Liver (tissue), 3 donors: ENCODE measurements around the gene RETREG1.

Experiments used
- ATF3 ChIP-seq: IDR thresholded peaks from 2 replicates; pipeline ENCODE4 v1.6.1; 2016; ENCODE audit warnings: antibody characterized with exemption
- CTCF ChIP-seq: fragments of 150-350 bp; IDR thresholded peaks from 2 replicates; pipeline ENCODE4 v1.5.1; 2017; ENCODE audit warnings: improper control_type of control experiment, low read depth, low read length; ENCODE audit not compliant: missing input control
- EGR1 ChIP-seq, 2 donors: IDR thresholded peaks; 2 replicates each; pipeline ENCODE4 v1.6.1; 2016 to 2018; ENCODE audit warnings: antibody characterized with exemption in 2 of 2, low read depth in 2 of 2
- FOXA1 ChIP-seq: IDR thresholded peaks from 2 replicates; pipeline ENCODE4 v1.6.1; 2016; ENCODE audit warnings: antibody characterized with exemption
- GABPA ChIP-seq, 2 donors: IDR thresholded peaks in 1 of 2; conservative IDR thresholded peaks in 1 of 2; 2 replicates each; pipeline ENCODE4 v1.6.1; 2016; ENCODE audit warnings: antibody characterized with exemption in 2 of 2, mild to moderate bottlenecking in 1 of 2, moderate library complexity in 1 of 2
- HNF4G ChIP-seq: IDR thresholded peaks from 2 replicates; pipeline ENCODE4 v1.6.1; 2016; ENCODE audit warnings: antibody characterized with exemption
- JUND ChIP-seq, 2 donors: IDR thresholded peaks; 2 replicates each; pipeline ENCODE4 v1.6.1; 2016; ENCODE audit warnings: antibody characterized with exemption in 2 of 2
- MAX ChIP-seq: IDR thresholded peaks from 2 replicates; pipeline ENCODE4 v1.6.1; 2016; ENCODE audit warnings: antibody characterized with exemption
- NR2F2 ChIP-seq: IDR thresholded peaks from 2 replicates; pipeline ENCODE4 v1.6.1; 2016; ENCODE audit warnings: antibody characterized with exemption
- RAD21 ChIP-seq, 2 donors: IDR thresholded peaks; 2 replicates each; pipeline ENCODE4 v1.6.1; 2016; ENCODE audit warnings: antibody characterized with exemption in 2 of 2, mild to moderate bottlenecking in 2 of 2
- REST ChIP-seq: IDR thresholded peaks from 2 replicates; pipeline ENCODE4 v1.6.1; 2016; ENCODE audit warnings: antibody characterized with exemption, mild to moderate bottlenecking
- RXRA ChIP-seq, 2 donors: IDR thresholded peaks; 2 replicates each; pipeline ENCODE4 v1.6.1; 2017 to 2018; ENCODE audit warnings: antibody characterized with exemption in 2 of 2, mild to moderate bottlenecking in 1 of 2
- TAF1 ChIP-seq: conservative IDR thresholded peaks from 2 replicates; pipeline ENCODE4 v1.6.1; 2016; ENCODE audit warnings: antibody characterized with exemption, mild to moderate bottlenecking
- ZBTB33 ChIP-seq: IDR thresholded peaks from 2 replicates; pipeline ENCODE4 v1.6.1; 2016; ENCODE audit warnings: antibody characterized with exemption
- donor health status: healthy.
- donor health status: healthy.

- no peak for TF ChIP-seq CTCF
- no peak for TF ChIP-seq ATF3
- no peak for TF ChIP-seq TAF1
- TF ChIP-seq NR2F2 = no peak
- TF ChIP-seq ZBTB33 = no peak
- TF ChIP-seq HNF4G = no peak
- TF ChIP-seq RAD21 (IDR thresholded peaks at IDR 0.05) = no peak
- TF ChIP-seq GABPA (IDR thresholded peaks at IDR 0.05 in 1 of 2, conservative IDR thresholded peaks at IDR 0.05 in 1 of 2) = no peak
- TF ChIP-seq MAX = no peak
- no peak for TF ChIP-seq JUND (IDR thresholded peaks at IDR 0.05)
- no peak for TF ChIP-seq REST
- no peak for TF ChIP-seq FOXA1
- no peak for TF ChIP-seq EGR1 (IDR thresholded peaks at IDR 0.05; ENCODE audit: low read depth in 2 of 2)
- TF ChIP-seq RXRA (IDR thresholded peaks at IDR 0.05) = no peak
Measured at GRCh38 chr5:16502866-16503265, 113.9 kb downstream of the RETREG1 start.
